Muscle of back (tissue), 11 donors: ENCODE data around the gene TBC1D22A. TPM values are rescaled to one million over a fixed set of nuclear protein-coding genes. Genes with fewer than 3 reads are reported as not detected.

Experiments used
- DNase-seq, 3 donors: peaks; one replicate each; pipeline versions ENCODE4 v3.0.0 to v3.0.0-alpha.2; 2013
- polyA plus RNA-seq, 10 donors: library from polyadenylated mRNA; unstranded; fragments of 120-200 nt; gene quantifications; one replicate each; pipeline ENCODE4 v1.2.1, GENCODE V29; 2013; ENCODE audit not compliant: insufficient read length in 10 of 10

The TBC1D22A gene
- polyA plus RNA-seq, 10 donors, result 10.6 to 14.9 (median 13.4) TPM

GRCh38 chr22:47056361-47056760, 293.9 kb downstream of the TBC1D22A start:
- no peak for DNase-seq

- no peak for DNase-seq
These were observed 294.5 kb downstream of the TBC1D22A start for GRCh38 chr22:47056776-47057470.

DNA sequence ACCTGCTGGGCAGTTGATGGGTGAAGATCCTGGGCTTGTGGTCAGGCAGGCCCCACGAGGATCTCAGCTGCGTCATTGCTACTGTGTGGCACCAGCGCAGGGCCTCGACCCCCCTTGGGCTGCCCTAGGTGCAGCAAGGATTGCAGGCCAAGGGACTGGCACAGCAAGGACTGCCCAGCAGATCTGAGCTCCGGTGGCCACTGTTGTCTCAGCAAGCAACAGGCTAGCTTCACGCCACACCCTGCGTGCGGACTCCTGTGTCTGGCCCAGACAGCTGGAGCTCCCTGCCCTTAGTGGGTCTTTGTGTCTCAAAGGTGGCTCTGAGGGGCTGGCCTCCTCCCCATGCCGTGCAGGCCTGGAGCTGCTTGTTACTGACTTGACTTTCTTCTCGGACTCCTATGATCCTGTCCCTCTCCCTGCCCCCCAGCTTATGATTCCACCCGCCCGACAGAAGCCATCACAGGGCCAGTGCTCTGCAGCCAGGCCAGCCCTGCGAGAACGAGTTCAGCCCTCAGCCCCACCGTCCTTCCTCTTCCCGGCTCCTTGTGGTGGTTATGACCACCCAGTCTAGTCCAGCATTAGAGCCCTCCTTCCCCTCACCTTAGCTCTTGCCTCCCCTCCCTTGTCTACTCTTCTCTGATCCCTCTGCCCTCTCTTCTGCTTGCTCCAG, 295.6 kb downstream of the TBC1D22A start:
- DNase-seq, result no peak

GRCh38 chr22:47059076-47059475, 296.6 kb downstream of the TBC1D22A start:
- no peak for DNase-seq

- DNase-seq, result peak; percentile 9 to 55 (median 24)
These were observed 297.3 kb downstream of the TBC1D22A start for GRCh38 chr22:47059701-47060161.

DNA sequence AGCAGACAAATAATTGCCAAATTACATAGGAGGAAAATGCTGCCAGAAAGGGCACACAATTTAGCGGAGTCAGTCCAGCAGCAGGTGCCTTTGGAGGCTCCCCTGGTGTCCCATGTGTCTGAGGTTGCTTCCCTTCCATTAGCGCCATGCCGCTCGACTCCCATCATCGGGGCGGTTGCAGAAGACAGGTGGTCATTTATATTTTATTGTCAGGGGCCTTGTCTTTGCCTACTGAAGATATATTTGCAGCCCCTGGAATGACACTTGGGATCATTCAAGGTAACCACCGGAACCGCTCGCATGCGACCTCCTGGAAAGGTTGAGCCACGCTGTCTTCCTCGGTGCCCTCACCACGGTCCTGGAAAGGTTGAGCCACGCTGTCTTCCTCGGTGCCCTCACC, 298.3 kb downstream of the TBC1D22A start:
- no peak for DNase-seq

DNA sequence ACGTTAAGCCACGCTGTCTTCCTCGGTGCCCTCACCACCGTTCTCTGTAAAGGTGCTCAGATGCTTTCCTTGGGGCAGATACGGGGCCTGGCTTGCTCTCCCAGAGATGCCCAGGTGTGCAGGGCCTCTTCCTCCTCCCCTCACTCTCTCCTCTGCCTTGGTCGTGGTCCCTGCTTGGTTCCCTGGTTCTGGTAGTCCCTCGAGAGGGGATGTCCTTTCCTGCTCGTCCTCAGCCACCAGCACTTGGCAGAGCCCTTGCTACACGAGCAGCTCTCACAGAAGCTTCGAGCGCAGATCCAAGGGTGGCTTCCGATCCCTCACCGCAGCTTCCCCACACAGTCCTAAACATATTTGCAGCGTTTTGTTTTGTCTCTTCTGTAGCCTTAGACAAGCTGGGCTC, 298.8 kb downstream of the TBC1D22A start:
- DNase-seq, result no peak

DNA sequence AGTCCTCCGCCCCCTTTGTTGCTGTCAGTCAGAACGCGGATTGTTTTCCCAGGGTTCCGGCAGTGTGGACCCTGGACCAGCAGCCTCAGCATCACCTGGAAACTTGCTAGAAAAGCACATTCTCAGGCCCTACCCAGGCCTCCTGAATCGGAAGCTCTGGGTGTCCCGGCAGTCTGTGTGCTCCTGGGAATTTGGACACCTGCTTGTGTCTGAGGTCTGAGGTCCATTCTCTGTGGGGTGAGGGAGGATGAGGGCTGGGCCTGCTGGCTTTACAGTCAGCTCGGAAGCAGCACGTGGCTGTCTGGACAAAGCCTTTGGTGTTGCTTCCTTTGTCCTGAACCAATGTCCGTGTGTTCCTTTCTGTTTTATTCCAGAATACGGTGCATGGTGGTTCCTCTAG, 299.7 kb downstream of the TBC1D22A start:
- no peak for DNase-seq

GRCh38 chr22:47063071-47063509, 300.6 kb downstream of the TBC1D22A start:
- DNase-seq, result no peak

DNA sequence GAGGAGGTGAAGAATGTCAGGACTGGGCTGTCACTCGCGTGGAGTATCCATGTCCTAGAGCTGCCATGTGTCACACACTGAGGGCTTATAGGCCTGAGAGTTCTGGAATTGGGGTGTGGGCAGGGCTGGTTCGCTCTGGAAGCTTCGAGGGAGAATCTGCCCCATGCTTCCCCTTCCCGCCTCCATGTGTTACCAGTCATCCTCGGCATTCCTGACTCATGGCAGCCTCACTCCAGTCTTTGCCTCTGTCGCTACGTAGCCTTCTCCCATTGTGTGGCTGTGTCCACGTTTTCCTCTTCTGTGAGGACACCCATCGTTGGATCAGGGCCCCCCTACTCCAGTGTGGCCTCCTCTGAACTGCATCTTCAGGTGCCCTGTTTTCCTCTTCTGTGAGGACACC, 301.2 kb downstream of the TBC1D22A start:
- DNase-seq, result no peak

DNA sequence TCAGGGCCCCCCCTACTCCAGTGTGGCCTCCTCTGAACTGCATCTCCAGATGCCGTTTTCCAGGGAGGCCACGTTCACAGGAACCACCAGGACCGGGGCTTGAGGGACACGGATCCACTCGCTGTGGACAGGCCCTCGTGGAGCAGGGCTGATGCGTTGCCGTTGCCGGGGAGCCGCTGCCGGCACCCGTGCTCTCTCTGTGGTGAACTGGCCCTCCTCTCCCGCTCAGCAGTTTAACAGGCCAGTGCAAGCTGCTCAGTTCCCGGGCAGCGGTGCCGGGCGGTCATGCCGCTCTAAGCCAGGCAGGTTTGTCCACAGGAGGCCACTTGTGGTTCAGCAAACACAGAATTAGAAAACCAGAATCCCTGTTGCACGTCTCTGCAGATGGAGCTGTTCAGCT, 301.6 kb downstream of the TBC1D22A start:
- DNase-seq, result no peak

DNA sequence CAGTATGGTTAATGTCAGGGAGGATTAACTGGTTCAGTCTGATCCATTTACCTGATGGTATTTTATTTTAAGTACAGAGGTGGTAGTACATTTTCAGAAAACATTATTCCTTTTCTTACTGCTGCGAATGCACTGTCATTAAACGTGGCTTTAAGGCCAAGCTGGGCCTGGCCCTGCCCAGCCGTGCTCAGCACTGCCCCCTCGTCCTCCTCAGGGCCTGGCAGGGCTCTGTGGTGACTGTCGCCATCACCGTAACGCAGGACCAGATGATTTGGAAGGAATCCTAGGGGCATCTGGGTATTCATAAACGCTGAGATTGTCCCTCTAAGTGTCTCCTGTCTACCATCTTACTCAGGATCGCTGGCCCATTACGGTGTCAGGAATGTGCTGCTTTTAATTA, 302.0 kb downstream of the TBC1D22A start:
- no peak for DNase-seq

DNA sequence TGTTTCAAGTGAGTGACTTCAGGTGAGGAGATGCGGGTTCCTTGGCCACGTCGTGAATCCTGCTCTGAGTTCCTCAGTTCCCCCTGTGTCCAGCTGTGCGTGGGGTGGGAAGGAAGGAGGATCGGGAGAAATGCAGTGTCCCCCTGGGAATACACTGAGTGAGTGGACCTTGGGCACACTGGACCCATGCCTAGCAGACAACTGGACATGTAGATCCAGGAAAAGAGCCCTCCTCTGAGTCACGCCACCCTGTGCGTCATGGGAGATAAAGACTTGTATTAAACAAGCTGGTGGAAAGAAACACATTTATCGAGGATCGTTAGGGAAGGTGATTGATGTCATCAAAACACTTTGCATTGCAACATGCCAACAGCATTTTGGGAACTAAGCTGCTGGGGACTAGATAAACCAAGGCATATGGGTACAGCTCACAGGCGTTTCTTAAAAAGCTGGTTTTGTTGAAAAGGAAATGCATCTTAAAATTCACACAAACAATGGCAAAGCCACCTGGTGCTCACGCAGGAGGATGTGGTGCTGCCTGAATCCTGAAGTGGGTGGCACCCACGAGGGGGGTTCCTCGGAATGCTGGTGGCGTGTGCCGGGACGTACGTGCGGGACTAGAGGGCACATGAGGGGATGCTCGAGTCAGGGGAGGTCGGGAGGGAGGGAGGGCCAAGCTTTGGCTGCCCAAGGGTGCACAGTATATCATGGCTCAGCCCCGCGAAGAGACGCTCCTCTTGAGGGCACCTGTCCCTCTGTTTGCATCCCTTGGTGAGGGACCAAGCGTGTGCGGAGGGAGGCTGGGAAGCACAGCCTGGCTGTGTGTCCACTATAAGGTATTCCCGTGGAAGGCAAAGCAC, 303.5 kb downstream of the TBC1D22A start:
- no peak for DNase-seq

GRCh38 chr22:47066616-47066905, 304.1 kb downstream of the TBC1D22A start:
- DNase-seq, result no peak

GRCh38 chr22:47067321-47067890, 305.0 kb downstream of the TBC1D22A start:
- no peak for DNase-seq

DNA sequence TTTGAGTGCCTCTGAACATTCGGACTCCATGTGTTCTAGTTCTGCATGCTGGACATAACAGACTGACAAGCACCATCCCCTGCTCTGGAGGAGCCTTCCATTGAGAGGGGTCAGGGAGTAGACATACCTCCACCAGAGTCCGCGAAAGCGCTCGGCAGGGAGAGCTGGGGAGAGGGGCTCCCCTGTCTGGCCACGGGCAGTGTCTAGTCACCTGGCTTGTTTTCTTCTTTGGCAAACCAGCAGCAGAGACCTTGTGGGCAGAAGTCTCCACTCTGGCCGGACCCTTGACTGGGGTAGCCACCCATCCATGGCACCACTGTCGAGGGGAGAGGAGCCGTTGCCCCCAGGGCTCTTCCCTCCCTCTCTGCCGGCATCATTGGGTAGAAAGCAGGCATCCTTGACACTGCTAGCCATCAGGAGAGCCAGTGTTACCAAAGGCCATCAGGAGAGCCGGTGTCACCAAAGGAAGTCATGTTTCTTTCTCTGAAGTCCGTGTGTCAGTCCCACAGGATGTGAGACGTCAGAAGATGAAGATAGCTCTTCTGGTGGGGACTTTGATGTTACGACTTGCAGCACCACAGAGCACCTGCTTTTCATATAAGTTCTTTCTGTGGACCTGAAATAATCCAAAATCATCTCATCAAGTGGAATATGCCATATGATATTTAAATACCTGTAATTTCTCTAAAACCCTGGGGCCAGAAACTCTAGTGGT, 305.6 kb downstream of the TBC1D22A start:
- no peak for DNase-seq

- no peak for DNase-seq
These were observed 306.2 kb downstream of the TBC1D22A start for GRCh38 chr22:47068626-47068996.

- DNase-seq, result no peak
These were observed 306.8 kb downstream of the TBC1D22A start for GRCh38 chr22:47069270-47069669.

DNA sequence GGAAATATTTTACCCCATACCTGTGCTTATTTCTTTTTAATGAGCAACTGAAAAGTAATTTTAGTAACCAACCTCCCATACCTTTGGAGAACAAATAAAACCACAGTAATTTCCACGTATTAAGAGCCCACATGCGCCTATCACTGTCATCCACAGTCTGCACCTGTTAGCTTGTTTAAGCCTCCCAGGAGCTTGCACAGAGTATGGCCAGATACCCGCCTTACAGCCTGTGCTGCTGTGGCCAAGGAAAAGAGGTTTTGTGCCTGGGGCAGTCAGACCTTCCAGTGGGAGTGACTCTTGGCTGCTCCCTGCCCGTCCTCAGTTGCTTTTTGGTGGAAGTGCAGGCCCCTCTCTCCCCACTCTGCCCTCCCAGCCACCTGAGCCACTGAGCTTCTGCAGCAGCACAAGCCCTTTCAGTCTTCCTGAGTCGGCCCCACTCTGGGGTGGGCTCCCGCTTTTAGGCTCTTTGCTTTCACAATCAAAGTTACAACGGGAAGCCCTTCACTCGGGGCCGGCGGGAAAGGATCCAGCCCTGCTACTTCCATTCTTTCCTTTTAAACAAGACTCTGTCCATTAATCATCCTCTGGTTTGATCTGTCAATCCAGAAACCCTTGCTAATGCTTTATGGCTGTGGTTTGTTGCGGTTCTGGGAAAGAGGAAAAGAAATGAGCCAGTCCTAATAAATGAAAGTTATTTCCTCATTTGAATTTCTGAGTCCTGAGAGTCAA, 308.8 kb downstream of the TBC1D22A start:
- no peak for DNase-seq

DNA sequence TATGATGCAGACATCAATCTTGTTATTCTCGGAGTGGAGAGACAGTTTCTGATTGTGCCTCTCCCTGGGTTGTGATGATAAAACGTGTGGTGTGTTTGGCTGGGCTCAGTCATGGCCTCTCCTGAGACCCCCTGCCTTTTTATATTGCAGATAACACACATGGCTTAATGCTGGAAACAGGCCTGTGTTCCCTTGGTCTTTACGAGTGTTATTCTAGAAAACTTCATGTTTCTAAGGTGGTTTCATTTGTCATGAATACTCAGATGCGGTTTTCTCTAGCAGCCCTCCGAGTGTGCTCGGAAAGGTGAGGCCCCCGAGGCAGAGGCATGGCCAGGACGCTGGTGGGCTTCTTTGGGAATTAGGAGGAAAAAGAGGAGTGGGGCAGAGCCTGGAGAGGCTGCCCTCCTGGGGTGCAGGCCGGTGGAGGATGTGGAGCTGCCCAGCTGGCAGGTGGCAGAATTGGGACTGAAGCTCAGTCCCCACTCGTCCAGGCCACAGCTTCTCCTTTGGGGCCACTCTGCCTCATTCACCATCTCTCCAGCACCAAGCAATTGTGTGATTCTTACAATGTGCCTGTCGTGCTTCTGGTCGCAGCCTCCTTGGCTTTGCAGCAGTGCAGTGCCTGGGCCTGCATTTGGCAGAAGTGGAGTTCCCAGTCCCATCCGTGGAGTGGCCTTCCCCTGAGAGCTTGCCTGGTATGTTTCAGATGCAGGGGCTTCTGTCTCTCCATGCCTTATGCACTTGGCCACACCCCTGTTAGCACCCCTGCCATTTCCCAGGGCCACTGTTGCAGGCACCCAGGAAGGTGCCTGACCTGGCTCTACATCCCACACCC, 309.6 kb downstream of the TBC1D22A start:
- DNase-seq, result no peak
